ENCODE results near the gene WDFY3.

The WDFY3 gene

GRCh38 chr4:84965553-84966381, 723 bp downstream of the WDFY3 start:
- TF ChIP-seq CTCF (IDR thresholded peaks at IDR 0.05; ENCODE audit: borderline replicate concordance, control extremely low read depth, extremely low read depth, insufficient read depth, missing control alignments) = no peak
- in situ Hi-C loops (cut with MboI; ENCODE audit: low sequenced_read_pairs, unreplicated experiment) = loop anchor here (25.0 kb wide), 1 partner anchor 228 kb away; no protein-coding TSS in a partner anchor
- DNase-seq (ENCODE audit: low spot score) = peak; percentile 32

GRCh38 chr4:84964995-84965552, 1.4 kb downstream of the WDFY3 start:
- no peak for TF ChIP-seq CTCF (IDR thresholded peaks at IDR 0.05; ENCODE audit: borderline replicate concordance, control extremely low read depth, extremely low read depth, insufficient read depth, missing control alignments)
- in situ Hi-C loops (cut with MboI; ENCODE audit: low sequenced_read_pairs, unreplicated experiment) = loop anchor here (25.0 kb wide), 1 partner anchor 228 kb away; no protein-coding TSS in a partner anchor
- no peak for DNase-seq (ENCODE audit: low spot score)

GRCh38 chr4:84962102-84962501, 4.4 kb downstream of the WDFY3 start:
- no peak for DNase-seq (ENCODE audit: low spot score)
- TF ChIP-seq CTCF (IDR thresholded peaks at IDR 0.05; ENCODE audit: borderline replicate concordance, control extremely low read depth, extremely low read depth, insufficient read depth, missing control alignments) = no peak
- in situ Hi-C loops (cut with MboI; ENCODE audit: low sequenced_read_pairs, unreplicated experiment) = loop anchor here (25.0 kb wide), 1 partner anchor 225 kb away; no protein-coding TSS in a partner anchor

GRCh38 chr4:84958434-84958833, 8.1 kb downstream of the WDFY3 start:
- DNase-seq (ENCODE audit: low spot score) = no peak
- in situ Hi-C loops (cut with MboI; ENCODE audit: low sequenced_read_pairs, unreplicated experiment) = loop anchor here (25.0 kb wide), 1 partner anchor 221 kb away; no protein-coding TSS in a partner anchor
- no peak for TF ChIP-seq CTCF (IDR thresholded peaks at IDR 0.05; ENCODE audit: borderline replicate concordance, control extremely low read depth, extremely low read depth, insufficient read depth, missing control alignments)

GRCh38 chr4:84957514-84958420, 8.7 kb downstream of the WDFY3 start:
- DNase-seq (ENCODE audit: low spot score) = no peak
- in situ Hi-C loops (cut with MboI; ENCODE audit: low sequenced_read_pairs, unreplicated experiment) = loop anchor here (25.0 kb wide), 1 partner anchor 220 kb away; no protein-coding TSS in a partner anchor
- no peak for TF ChIP-seq CTCF (IDR thresholded peaks at IDR 0.05; ENCODE audit: borderline replicate concordance, control extremely low read depth, extremely low read depth, insufficient read depth, missing control alignments)

- in situ Hi-C loops (cut with MboI; ENCODE audit: low sequenced_read_pairs, unreplicated experiment) = loop anchor here (25.0 kb wide), 1 partner anchor 219 kb away; no protein-coding TSS in a partner anchor
- TF ChIP-seq CTCF (IDR thresholded peaks at IDR 0.05; ENCODE audit: borderline replicate concordance, control extremely low read depth, extremely low read depth, insufficient read depth, missing control alignments) = no peak
- DNase-seq (ENCODE audit: low spot score) = no peak
Measured at GRCh38 chr4:84956014-84956413, 10.5 kb downstream of the WDFY3 start.

Data from GM13976 (cell line).